B cell (primary cell): ENCODE measurements around the gene BUB1. TPM values are rescaled to one million over a fixed set of nuclear protein-coding genes. Genes with fewer than 3 reads are reported as not detected.

ENCODE experiments used
- ATAC-seq: fragments of 200-7000 bp; cut with Tn5 transposase; one replicate; pipeline ENCODE4 v1.10.0; 2021; ENCODE audit warnings: low read depth, mild to moderate bottlenecking, moderate number of reproducible peaks, moderate library complexity
- CTCF ChIA-PET: fragments of 350-600 bp; sonication (Branson Sonifier 250); formaldehyde crosslinking; loops from one replicate; lab custom pipeline; 2021; ENCODE audit warnings: antibody characterized with exemption, inconsistent platforms; lab: Charles Lee
- POLR2A ChIA-PET: fragments of 350-600 bp; sonication (Branson Sonifier 250); formaldehyde crosslinking; loops from one replicate; lab custom pipeline; 2021; ENCODE audit warnings: antibody characterized with exemption; lab: Charles Lee
- DNase-seq: peaks from one replicate; pipeline ENCODE4 v3.0.0; 2013
- H2AFZ ChIP-seq: 2 replicates; pipeline ENCODE4 v1.6.1; 2012; ENCODE audit warnings: mild to moderate bottlenecking, low read depth, low read length; ENCODE audit not compliant: insufficient read depth, poor library complexity, severe bottlenecking
- H3K27ac ChIP-seq, 2 donors: 1 replicate in 1 of 2; 2 replicates in 1 of 2; pipeline ENCODE4 v1.5.1; 2012 to 2013; ENCODE audit warnings: low read length in 2 of 2, mild to moderate bottlenecking in 2 of 2, moderate library complexity in 1 of 2
- H3K27me3 ChIP-seq, 4 experiments: fragments of 200-600 bp in 1 of 4; sonication (generic) in 1 of 4; replicated peaks in 1 of 4; 1 replicate in 2 of 4; 2 replicates in 2 of 4; pipeline versions ENCODE4 v1.6.1 to v1.7.0; 2013 to 2016; ENCODE audit warnings: low read length in 3 of 4, mild to moderate bottlenecking in 2 of 4, mixed read lengths in 1 of 4, moderate library complexity in 1 of 4; ENCODE audit not compliant: insufficient read depth in 4 of 4, control insufficient read depth in 3 of 4; ENCODE audit errors: control extremely low read depth in 1 of 4
- H3K36me3 ChIP-seq, 2 experiments: replicated peaks in 1 of 2; 1 replicate in 1 of 2; 2 replicates in 1 of 2; pipeline versions ENCODE4 v1.6.1 to v1.7.1; 2013; ENCODE audit warnings: low read length in 1 of 2; ENCODE audit not compliant: insufficient read depth in 2 of 2, control insufficient read depth in 1 of 2; ENCODE audit errors: control extremely low read depth in 1 of 2, extremely low read depth in 1 of 2
- H3K4me1 ChIP-seq, 2 donors: fragments of 200-600 bp in 1 of 2; sonication (generic) in 1 of 2; 1 replicate in 1 of 2; 2 replicates in 1 of 2; pipeline versions ENCODE4 v1.5.1 to v1.6.1; 2013 to 2017; ENCODE audit warnings: low read length in 2 of 2; ENCODE audit not compliant: control insufficient read depth in 2 of 2, insufficient read depth in 2 of 2
- H3K4me2 ChIP-seq: replicated peaks from 2 replicates; pipeline ENCODE3; 2012; ENCODE audit warnings: mild to moderate bottlenecking, low read depth, low read length; ENCODE audit not compliant: poor library complexity, severe bottlenecking
- H3K4me3 ChIP-seq, 5 experiments: fragments of 200-600 bp in 1 of 5; sonication (generic) in 1 of 5; 1 replicate in 3 of 5; 2 replicates in 2 of 5; pipeline versions ENCODE4 v1.5.1 to v1.7.0; 2011 to 2016; ENCODE audit warnings: low read length in 4 of 5, mild to moderate bottlenecking in 4 of 5, low read depth in 2 of 5, control low read depth in 1 of 5, moderate library complexity in 1 of 5; ENCODE audit not compliant: insufficient read depth in 1 of 5; ENCODE audit errors: control extremely low read depth in 1 of 5, extremely low read depth in 1 of 5
- H3K79me2 ChIP-seq: fragments of 200-600 bp; sonication (generic); one replicate; pipeline ENCODE4 v1.6.0; 2016; ENCODE audit warnings: low read length; ENCODE audit not compliant: control insufficient read depth, insufficient read depth
- H3K9ac ChIP-seq: fragments of 200-600 bp; sonication (generic); 2 replicates; pipeline ENCODE4 v1.6.1; 2017; ENCODE audit warnings: mild to moderate bottlenecking, low read length, moderate library complexity
- H3K9me3 ChIP-seq, 3 donors: one replicate each; pipeline versions ENCODE4 v1.6.1 to v1.7.1; 2013; ENCODE audit warnings: low read length in 2 of 3; ENCODE audit not compliant: control insufficient read depth in 2 of 3, insufficient read depth in 1 of 3; ENCODE audit errors: control extremely low read depth in 1 of 3
- H4K20me1 ChIP-seq: 2 replicates; pipeline ENCODE4 v1.6.0; 2012; ENCODE audit warnings: mild to moderate bottlenecking, low read length; ENCODE audit not compliant: insufficient read depth, control insufficient read depth, poor library complexity, severe bottlenecking
- H3K27ac Mint-ChIP-seq: one replicate; pipeline ENCODE4 v1.8.0; 2021; ENCODE audit warnings: mixed read lengths
- H3K27me3 Mint-ChIP-seq: one replicate; pipeline ENCODE4 v1.8.0; 2021; ENCODE audit warnings: mixed read lengths
- H3K4me1 Mint-ChIP-seq: one replicate; pipeline ENCODE4 v1.8.0; 2021; ENCODE audit warnings: mixed read lengths
- H3K4me3 Mint-ChIP-seq: one replicate; pipeline ENCODE4 v1.8.0; 2021; ENCODE audit warnings: mixed read lengths
- H3K9me3 Mint-ChIP-seq: one replicate; pipeline ENCODE4 v1.8.0; 2022; ENCODE audit warnings: mixed read lengths; ENCODE audit not compliant: insufficient read depth
- EZH2 ChIP-seq: IDR thresholded peaks from 2 replicates; pipeline ENCODE4 v1.6.1; 2012; ENCODE audit warnings: borderline replicate concordance, low read depth, mild to moderate bottlenecking, moderate library complexity, low read length; ENCODE audit not compliant: insufficient read depth, poor library complexity, severe bottlenecking
- WGBS: methylation state at CpG from one replicate; pipeline ENCODE4 v1.1.5; 2013; ENCODE audit warnings: missing lambda C conversion rate; ENCODE audit not compliant: insufficient coverage; 5-methylcytosine and 5-hydroxymethylcytosine counted together
- intact Hi-C: fragments of 100-400 bp; cut with micrococcal nuclease; formaldehyde crosslinking; loops from one replicate; pipeline ENCODE4 v1.10.0; 2022
- polyA plus RNA-seq: library from polyadenylated mRNA; depleted of rRNA; stranded (reverse); fragments of >200 nt; gene quantifications from 2 replicates; pipeline ENCODE4 v1.2.3, GENCODE V29; 2012
- total RNA-seq, 2 donors: library from RNA; stranded (reverse); fragments of 120-200 nt in 1 of 2; gene quantifications; 1 replicate in 1 of 2; 2 replicates in 1 of 2; pipeline versions ENCODE4 v1.2.3 to v1.2.4, GENCODE V29; 2013 to 2022
- TF ChIP-seq, protein P1 (sequence below): fragments of 200-600 bp; IDR thresholded peaks from one replicate; pipeline ENCODE4 v1.8.0; 2022; ENCODE audit warnings: antibody characterized with exemption, mild to moderate bottlenecking

Gene BUB1
- total and polyA plus RNA-seq, 2 donors (not counting 1 experiment from before 2014, with no cell fraction given) = 0.85 to 2.0 TPM

DNA sequence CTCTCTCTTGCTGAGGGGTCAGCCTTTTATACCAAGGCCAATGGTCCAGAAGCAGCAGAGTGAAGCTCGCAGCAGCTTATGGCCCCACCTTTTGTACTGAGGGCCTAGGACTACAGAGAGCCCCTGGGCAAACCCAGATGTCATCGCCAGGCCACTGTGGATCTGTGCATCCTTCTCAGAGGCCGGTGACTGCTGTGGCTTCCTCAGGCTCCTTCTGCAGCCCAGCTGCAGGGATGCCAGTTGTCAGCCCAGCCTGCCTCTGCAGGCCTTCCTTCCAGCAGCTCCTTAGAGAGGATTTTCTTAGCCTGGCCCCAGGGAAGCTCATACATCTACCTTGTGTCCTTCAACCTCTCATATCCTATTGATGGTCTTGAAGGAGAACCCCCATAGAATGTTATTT lies 48.0 kb upstream of the BUB1 start:
- Histone ChIP-seq H3K79me2 (no peaks in the 10 kb centered on the region), H3K27ac (no peak overlapping the region), H3K4me1 (no peaks in the 10 kb centered on the region), H4K20me1 (no peaks in the 10 kb centered on the region), H3K4me2 (no peak overlapping the region), H2AFZ (no peak overlapping the region), H3K4me3 (no peak overlapping the region), H3K9me3 (no peaks in the 10 kb centered on the region), H3K36me3 (no peaks in the 10 kb centered on the region), H3K9ac (no peak overlapping the region), H3K27me3 (peaks cover 0 to 25% (median 3%) of the 10 kb centered on the region in 4 experiments)
- peaks cover 2% of the 10 kb centered on the region for H3K4me1 Mint-ChIP-seq
- POLR2A ChIA-PET = no interaction called here
- no peaks in the 10 kb centered on the region for H3K9me3 Mint-ChIP-seq
- peaks cover 28% of the 10 kb centered on the region for H3K27me3 Mint-ChIP-seq
- TF ChIP-seq EZH2 = no peak
- TF ChIP-seq, protein P1, sequence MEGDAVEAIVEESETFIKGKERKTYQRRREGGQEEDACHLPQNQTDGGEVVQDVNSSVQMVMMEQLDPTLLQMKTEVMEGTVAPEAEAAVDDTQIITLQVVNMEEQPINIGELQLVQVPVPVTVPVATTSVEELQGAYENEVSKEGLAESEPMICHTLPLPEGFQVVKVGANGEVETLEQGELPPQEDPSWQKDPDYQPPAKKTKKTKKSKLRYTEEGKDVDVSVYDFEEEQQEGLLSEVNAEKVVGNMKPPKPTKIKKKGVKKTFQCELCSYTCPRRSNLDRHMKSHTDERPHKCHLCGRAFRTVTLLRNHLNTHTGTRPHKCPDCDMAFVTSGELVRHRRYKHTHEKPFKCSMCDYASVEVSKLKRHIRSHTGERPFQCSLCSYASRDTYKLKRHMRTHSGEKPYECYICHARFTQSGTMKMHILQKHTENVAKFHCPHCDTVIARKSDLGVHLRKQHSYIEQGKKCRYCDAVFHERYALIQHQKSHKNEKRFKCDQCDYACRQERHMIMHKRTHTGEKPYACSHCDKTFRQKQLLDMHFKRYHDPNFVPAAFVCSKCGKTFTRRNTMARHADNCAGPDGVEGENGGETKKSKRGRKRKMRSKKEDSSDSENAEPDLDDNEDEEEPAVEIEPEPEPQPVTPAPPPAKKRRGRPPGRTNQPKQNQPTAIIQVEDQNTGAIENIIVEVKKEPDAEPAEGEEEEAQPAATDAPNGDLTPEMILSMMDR = no peak
- DNase-seq = no peak
- ATAC-seq = no peak
- H3K27ac Mint-ChIP-seq = no peak overlapping the region
- intact Hi-C loops = no loop called here
- H3K4me3 Mint-ChIP-seq = no peak overlapping the region
- 85% methylated on average over 3 of the region's 3 CpGs for WGBS
- CTCF ChIA-PET = no interaction called here

DNA sequence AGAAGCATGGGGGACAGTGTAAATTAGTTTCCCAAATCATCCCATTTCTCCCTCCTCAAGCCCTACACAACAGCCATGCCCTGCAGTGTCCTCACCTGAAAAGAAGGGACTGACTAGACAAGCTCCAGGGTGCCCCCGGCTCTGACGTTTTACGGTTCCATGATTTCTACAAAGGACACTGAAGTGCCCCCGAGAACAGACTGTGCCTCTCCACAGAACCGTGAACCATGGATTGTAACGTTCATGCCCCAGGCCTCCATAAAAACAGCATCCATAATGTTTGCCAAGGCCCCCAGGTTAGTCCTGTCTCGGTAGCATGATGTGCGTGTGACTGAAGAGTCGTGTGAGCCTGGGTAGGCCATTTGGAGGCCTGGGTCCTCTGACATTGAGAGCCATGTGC lies 47.5 kb upstream of the BUB1 start:
- H3K9me3 ChIP-seq = no peaks in the 10 kb centered on the region
- H3K4me1 ChIP-seq = no peaks in the 10 kb centered on the region
- H3K4me2 ChIP-seq = no peak overlapping the region
- H3K9ac ChIP-seq = no peak overlapping the region
- Mint-ChIP-seq H3K9me3 (no peaks in the 10 kb centered on the region), H3K27me3 (peaks cover 25% of the 10 kb centered on the region), H3K27ac (no peak overlapping the region), H3K4me1 (no peaks in the 10 kb centered on the region), H3K4me3 (no peak overlapping the region)
- no peak overlapping the region for H3K4me3 ChIP-seq
- WGBS = 90% methylated on average over 8 of the region's 9 CpGs
- H3K79me2 ChIP-seq = no peaks in the 10 kb centered on the region
- TF ChIP-seq, protein P1 = no peak
- TF ChIP-seq EZH2 = no peak
- no peak overlapping the region for H3K27ac ChIP-seq
- DNase-seq (no peak), ATAC-seq (no peak)
- ChIA-PET CTCF (no interaction called here), POLR2A (no interaction called here)
- H3K36me3 ChIP-seq = no peaks in the 10 kb centered on the region
- H2AFZ ChIP-seq = no peak overlapping the region
- intact Hi-C loops = no loop called here
- no peaks in the 10 kb centered on the region for H4K20me1 ChIP-seq
- H3K27me3 ChIP-seq = peaks cover 0 to 23% (median under 1%) of the 10 kb centered on the region in 4 experiments
